ENCODE measurements around the gene RPL41. TPM values are rescaled to one million over a fixed set of nuclear protein-coding genes. Genes with fewer than 3 reads are reported as not detected.

The RPL41 gene
- total and polyA plus RNA-seq, 9 of the 15 experiments (the other 6 are each of a cell fraction or from before 2014, with no cell fraction given) = 3,403 to 11,276 (median 5,604) TPM

DNA sequence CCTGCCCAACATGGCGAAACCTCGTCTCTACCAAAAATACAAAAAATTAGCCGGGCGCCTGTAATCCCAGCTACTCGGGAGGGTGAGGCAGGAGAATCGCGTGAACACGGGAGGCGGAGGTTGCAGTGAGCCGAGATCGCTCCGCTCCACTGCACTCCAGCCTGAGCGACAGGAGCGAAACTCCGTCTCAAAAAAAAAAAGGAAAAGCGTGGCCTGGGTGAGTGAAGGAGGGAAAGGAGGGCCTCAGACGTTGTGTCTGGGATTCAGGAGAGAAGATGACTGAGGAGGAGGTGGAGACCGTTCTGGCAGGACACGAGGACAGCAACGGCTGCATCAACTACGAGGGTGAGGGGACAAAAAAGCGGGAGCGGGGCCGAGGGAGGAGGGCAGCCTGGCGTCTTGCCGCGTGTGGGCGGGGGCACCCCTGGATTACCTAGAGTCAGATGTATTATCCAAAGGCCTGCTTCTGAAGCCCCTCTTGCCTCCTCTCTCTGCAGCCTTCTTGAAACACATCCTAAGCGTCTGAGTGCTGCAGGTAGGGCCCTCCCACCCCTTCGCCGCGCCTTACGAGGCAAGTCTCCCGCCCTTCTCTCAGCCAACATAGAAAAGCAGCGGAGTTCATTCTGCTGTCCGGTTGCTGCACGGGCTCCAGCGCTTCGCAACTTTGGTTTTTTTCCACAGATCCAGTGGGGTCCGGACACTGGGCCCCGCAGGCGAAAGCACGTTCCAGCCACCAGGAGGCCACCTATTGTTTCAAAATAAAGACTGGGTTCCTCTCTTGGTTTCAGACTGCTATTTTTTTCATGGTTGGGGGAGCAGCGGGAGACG is 41.0 kb downstream of the RPL41 start (continued):
- TF ChIP-seq, protein P1, sequence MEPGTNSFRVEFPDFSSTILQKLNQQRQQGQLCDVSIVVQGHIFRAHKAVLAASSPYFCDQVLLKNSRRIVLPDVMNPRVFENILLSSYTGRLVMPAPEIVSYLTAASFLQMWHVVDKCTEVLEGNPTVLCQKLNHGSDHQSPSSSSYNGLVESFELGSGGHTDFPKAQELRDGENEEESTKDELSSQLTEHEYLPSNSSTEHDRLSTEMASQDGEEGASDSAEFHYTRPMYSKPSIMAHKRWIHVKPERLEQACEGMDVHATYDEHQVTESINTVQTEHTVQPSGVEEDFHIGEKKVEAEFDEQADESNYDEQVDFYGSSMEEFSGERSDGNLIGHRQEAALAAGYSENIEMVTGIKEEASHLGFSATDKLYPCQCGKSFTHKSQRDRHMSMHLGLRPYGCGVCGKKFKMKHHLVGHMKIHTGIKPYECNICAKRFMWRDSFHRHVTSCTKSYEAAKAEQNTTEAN (CRISPR knock-in tag; IDR thresholded peaks at IDR 0.05) = no peak
- TF ChIP-seq, protein P2, sequence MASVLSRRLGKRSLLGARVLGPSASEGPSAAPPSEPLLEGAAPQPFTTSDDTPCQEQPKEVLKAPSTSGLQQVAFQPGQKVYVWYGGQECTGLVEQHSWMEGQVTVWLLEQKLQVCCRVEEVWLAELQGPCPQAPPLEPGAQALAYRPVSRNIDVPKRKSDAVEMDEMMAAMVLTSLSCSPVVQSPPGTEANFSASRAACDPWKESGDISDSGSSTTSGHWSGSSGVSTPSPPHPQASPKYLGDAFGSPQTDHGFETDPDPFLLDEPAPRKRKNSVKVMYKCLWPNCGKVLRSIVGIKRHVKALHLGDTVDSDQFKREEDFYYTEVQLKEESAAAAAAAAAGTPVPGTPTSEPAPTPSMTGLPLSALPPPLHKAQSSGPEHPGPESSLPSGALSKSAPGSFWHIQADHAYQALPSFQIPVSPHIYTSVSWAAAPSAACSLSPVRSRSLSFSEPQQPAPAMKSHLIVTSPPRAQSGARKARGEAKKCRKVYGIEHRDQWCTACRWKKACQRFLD (CRISPR knock-in tag; IDR thresholded peaks at IDR 0.05) = 0 out of 2 replicates have a peak, but pooled peaks have one; percentile 14
- TF ChIP-seq CXXC5 (CRISPR knock-in tag; IDR thresholded peaks at IDR 0.05) (peak; percentile 22; the same call in 1 of the 2 replicates), IFI16 (CRISPR knock-in tag; IDR thresholded peaks at IDR 0.05) (no peak), KLF6 (CRISPR knock-in tag; IDR thresholded peaks at IDR 0.05; ENCODE audit: borderline replicate concordance) (no peak), ZNF431 (CRISPR knock-in tag; IDR thresholded peaks at IDR 0.05) (no peak), PTTG1 (tag; IDR thresholded peaks at IDR 0.05; ENCODE audit: low read depth) (no peak), KLF10 (CRISPR knock-in tag; IDR thresholded peaks at IDR 0.05) (no peak), RBM34 (IDR thresholded peaks at IDR 0.05; ENCODE audit: borderline replicate concordance, insufficient read depth, low read length) (no peak), HDAC3 (IDR thresholded peaks at IDR 0.05; ENCODE audit: borderline replicate concordance, partially characterized antibody) (no peak), SIN3B (IDR thresholded peaks at IDR 0.05; ENCODE audit: low read depth) (0 out of 2 replicates have a peak, but pooled peaks have one; percentile 17), RCOR1 (IDR thresholded peaks at IDR 0.05; ENCODE audit: borderline replicate concordance in 1 of 2, low read depth in 2 of 2, low read length in 2 of 2) (peak in 1 of 2 experiments; percentile 34; a peak in 1 of 4 replicates), POLR2B (IDR thresholded peaks at IDR 0.05; ENCODE audit: low read depth, partially characterized antibody) (peak; percentile 41), RFX5 (IDR thresholded peaks at IDR 0.05; ENCODE audit: low read depth, low read length) (no peak), ESRRA (IDR thresholded peaks at IDR 0.05; ENCODE audit: borderline replicate concordance, low read depth) (peak; percentile 17; the same call in 1 of the 2 replicates), YBX1 (IDR thresholded peaks at IDR 0.05) (no peak), HSF4 (CRISPR knock-in tag; IDR thresholded peaks at IDR 0.05; ENCODE audit: borderline replicate concordance) (no peak)
- TF ChIP-seq, protein P3, sequence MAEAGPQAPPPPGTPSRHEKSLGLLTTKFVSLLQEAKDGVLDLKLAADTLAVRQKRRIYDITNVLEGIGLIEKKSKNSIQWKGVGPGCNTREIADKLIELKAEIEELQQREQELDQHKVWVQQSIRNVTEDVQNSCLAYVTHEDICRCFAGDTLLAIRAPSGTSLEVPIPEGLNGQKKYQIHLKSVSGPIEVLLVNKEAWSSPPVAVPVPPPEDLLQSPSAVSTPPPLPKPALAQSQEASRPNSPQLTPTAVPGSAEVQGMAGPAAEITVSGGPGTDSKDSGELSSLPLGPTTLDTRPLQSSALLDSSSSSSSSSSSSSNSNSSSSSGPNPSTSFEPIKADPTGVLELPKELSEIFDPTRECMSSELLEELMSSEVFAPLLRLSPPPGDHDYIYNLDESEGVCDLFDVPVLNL (CRISPR knock-in tag; IDR thresholded peaks at IDR 0.05; ENCODE audit: low read depth) = peak; percentile 43; the same call in 1 of the 2 replicates
- TF ChIP-seq, protein P4, sequence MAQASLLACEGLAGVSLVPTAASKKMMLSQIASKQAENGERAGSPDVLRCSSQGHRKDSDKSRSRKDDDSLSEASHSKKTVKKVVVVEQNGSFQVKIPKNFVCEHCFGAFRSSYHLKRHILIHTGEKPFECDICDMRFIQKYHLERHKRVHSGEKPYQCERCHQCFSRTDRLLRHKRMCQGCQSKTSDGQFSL (CRISPR knock-in tag; IDR thresholded peaks at IDR 0.05) = peak; percentile 87
- TF ChIP-seq, protein P4 (tag; IDR thresholded peaks at IDR 0.05) = no peak
- TF ChIP-seq, protein P5, sequence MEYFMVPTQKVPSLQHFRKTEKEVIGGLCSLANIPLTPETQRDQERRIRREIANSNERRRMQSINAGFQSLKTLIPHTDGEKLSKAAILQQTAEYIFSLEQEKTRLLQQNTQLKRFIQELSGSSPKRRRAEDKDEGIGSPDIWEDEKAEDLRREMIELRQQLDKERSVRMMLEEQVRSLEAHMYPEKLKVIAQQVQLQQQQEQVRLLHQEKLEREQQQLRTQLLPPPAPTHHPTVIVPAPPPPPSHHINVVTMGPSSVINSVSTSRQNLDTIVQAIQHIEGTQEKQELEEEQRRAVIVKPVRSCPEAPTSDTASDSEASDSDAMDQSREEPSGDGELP (CRISPR knock-in tag; IDR thresholded peaks at IDR 0.05; ENCODE audit: borderline replicate concordance) = peak; percentile 21; the same call in 1 of the 2 replicates

Data from K562 (cell line).